Breast epithelium (tissue), 3 donors: ENCODE data around the gene HTR7.

Experiments used
- CTCF ChIP-seq, 3 donors: fragments of 450-650 bp; IDR thresholded peaks; one replicate each; pipeline ENCODE4 v1.5.1; 2016 to 2017; ENCODE audit warnings: antibody characterized with exemption in 3 of 3, mild to moderate bottlenecking in 3 of 3, moderate library complexity in 3 of 3
- POLR2A ChIP-seq: fragments of 450-650 bp; IDR thresholded peaks from one replicate; pipeline ENCODE4 v1.6.1; 2016; ENCODE audit warnings: antibody characterized with exemption, mild to moderate bottlenecking, moderate library complexity
- POLR2AphosphoS5 ChIP-seq, 3 donors: sonication (generic); formaldehyde crosslinking; IDR thresholded peaks; one replicate each; pipeline ENCODE4 v1.6.1; 2017; ENCODE audit warnings: antibody characterized with exemption in 3 of 3

- no peak for TF ChIP-seq POLR2AphosphoS5 (IDR thresholded peaks at IDR 0.05)
- TF ChIP-seq CTCF (IDR thresholded peaks at IDR 0.05) = no peak
- no peak for TF ChIP-seq POLR2A
Observed at GRCh38 chr10:90888387-90888786, 30.5 kb upstream of the HTR7 start.
